NCI-H226 (cell line): ENCODE results near the gene CBLN1.
"Not testable (repeated sequence)": the region's sequence is repeated elsewhere in the genome, so short reads cannot be mapped to it uniquely, and the experiment has no call there.

Experiments
- DNase-seq: peaks from one replicate; pipeline ENCODE4 v3.0.0-alpha.2; 2015

The CBLN1 gene

DNA sequence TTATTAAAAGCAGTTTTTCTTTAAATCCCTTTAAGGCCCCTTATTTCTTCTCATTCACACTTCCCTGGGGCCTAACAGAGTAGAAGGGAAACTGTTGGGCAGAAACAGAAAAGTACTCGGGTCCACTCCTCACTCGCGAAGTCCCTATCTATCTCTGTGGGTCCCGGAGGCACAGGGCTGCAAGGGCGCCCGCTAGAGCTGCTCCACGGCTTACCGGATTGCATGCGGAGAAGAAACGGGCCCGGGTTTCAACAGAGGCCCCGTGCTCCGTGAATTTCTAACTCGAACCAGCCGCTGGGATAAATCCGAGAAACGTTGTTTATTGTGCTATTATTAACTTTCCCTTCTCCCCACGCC lies 4.3 kb downstream of the CBLN1 start:
- DNase-seq: no peak

DNA sequence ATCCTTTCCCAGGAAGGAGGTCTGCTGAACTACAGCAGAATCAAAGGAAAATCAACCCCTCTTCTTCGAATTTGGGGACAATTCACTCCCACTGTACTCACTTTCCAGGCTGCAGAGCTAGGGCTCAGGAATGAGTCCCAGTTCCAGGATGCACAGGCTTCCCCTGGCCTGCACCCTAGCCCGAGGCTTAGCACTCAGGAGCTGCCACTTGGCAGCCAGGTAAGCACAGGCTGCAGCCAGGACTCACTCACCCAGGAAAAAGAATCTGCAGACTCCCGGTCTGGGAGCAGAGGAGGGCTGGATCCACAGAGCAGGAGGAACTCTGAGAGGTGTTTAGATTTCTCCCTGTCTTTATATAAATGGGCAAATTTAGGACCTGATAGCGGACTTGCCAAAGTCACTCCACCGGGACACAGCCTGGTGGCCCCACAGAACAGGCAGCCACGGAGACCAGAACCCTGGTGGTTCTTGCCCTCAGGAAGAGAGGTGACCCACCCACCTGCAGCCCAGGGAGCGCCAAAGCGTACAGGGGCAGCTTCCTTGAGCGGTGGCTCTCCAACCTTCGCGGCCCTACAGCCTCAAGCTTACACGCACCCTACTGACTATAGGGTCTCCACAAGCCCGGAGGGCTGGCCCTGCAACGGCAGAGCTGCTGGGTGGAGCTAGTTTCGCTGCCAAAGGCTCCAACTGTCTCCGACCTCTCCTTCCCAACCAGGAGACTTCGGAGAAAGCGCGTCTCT lies 4.8 kb downstream of the CBLN1 start:
- no peak for DNase-seq

DNA sequence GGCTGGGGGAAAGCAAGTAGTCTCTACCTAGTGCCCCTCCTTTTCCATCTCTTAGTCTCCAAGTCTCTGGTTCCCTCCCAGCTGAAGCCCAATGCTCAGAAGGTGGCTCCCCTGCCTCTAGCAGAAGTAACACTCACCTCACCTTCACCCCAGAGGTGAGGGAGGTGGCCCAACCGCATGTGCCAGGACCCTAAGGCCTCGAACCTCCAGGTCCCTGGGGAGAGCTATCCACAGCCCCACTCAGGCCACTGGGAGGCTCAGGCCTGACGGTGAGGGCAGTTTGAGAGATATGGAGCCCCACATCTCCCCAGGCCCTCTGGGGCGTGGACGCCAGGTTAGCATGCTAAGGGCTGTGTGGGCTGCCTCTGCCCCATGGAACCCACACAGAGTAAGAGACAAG lies 5.8 kb downstream of the CBLN1 start:
- DNase-seq: no peak

DNA sequence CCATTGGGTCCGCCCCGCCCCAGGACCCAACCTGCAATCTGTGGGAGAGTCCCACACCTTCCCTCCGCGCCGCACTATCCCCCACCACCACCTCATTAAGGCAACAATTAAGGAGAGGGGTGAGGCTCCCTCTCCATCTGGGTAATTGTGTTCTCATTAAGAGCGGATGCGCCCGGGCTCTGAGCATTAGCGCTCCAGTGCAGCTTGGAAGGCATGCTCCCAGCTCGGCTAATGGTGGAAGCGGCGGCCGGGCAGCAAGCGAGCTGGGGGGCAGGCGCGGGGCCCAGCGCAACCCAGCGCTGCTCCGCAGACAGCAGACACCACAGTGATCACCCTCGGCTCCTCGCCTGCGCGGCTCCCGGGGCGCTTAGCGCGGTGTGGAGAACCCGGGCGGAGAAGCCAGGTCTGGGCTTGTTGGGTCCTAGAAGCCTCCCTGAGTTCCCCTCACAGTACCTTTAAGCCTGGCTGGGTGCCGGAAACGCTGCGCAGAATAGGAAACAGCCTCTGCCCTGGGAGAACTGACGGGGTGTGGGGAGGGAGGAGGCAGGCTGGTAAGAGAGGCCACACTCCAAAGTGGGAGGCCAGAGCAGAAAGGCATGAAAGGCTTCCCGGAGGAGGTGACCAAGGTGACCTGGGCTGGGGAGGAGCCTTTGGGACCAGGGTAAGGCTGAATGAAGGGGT lies 6.4 kb downstream of the CBLN1 start:
- DNase-seq: no peak

DNA sequence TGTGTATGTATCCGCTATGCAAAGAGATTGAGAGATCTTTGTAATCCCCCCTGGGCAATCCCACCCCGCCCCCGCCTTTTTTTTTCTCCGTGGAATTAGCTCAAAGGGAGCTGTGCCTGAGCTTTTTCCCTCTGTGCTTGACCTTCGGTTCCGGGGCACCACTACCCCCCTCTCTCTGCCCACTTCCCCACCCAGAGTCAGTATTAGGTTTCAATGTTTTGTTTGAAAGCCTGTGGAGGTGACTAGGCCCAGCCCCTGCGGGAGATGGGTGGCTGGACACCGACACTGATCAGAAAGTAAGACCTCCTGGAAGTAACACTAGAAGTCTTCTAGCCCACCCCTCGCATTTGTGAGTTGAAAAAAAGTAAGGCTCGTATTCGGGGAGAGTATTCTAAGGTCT lies 7.0 kb downstream of the CBLN1 start:
- no peak for DNase-seq

DNA sequence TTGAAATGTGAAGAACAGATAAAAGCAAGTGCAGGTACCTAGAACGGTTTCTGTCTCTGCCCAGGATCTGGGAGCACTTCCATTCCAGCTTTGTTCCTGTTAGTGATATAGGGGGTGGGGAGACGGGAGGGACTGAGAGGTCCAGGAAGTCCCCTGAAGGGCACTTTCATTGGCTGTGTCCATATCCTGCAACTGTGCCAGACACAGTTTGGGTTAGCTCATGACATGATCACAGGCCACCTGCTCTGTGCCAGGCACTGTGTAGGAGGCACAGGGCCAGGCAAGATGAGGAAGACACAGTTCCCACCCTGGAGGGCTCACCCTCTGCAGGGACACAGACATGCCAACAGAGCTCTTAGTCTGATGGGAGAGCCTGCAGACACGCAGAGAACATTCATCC lies 7.9 kb downstream of the CBLN1 start:
- DNase-seq: no peak

DNA sequence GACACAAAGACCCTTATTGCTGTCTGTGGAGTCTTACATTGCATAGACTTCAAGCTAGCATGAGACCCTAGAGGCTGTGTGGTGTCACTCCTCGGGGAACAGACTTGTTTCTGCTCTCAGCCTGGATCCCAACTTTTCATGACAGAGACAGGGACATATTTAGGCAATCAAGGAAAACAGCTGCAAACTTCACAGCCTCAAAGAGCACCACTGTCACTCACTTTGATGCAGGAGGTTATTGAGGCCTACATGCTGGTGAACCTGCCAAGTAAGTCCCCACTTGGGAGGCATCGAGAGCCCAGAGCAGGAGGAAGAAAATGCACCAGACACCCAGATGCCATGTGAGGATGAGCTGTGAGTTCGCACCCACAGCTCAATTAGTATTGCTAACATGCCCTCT lies 10.3 kb downstream of the CBLN1 start:
- no peak for DNase-seq

DNA sequence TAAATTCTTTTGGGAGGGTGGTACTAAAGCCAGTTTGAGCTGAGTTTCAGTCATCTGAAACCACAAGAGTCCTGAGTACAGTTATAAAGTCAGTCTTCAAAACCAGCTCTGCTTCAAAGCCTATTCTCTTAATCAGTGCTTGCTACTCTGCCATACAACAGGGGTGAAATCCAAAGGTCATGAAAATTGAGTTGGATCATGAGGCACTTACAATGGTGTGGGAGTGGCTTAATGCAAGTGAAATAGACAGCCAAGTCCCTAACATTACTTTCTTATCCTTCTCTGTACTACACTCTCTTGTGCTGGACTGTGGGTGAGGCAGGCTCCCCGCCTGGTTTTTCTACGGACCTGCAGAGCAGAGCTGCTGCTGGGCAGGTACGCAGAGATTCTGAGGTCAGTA lies 12.4 kb downstream of the CBLN1 start:
- no peak for DNase-seq

DNA sequence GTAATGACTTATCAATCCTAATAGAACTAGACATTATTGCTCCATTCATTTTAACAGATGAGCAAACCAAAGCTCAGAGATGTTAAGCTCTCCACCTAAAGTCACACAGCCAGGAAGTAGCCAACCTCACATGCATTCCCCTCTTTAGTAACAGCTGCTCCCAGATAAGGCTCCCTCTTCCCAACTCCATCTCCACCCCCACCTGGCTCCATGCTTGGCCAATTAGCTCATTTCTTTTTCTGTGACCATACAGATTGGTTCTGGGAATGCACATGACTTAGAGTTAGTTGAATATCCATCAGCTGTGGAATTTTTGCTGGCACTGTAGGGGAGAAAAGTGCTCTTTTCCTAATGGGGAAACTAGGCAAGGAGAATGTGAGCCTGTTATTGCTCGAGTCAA lies 13.0 kb downstream of the CBLN1 start:
- DNase-seq: no peak

DNA sequence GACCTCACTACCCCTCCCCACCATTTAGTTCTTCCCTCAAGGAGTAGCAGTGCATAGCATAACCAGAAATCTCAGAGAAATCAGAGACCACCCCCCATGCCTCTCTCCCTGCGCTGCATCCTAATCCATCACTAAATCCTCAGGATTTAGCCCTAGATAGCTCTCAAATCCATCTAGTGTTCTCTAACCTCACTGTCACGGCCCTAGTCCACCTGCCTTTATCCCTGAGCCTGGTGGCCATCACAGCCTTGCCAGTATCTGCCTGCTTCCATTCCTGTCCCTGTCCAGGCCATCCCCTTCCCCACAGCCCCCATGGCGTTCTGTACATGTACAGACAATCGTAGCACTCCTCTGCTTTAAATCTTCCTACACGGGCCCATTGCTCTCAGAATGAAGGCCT lies 19.1 kb downstream of the CBLN1 start:
- DNase-seq: no peak

DNA sequence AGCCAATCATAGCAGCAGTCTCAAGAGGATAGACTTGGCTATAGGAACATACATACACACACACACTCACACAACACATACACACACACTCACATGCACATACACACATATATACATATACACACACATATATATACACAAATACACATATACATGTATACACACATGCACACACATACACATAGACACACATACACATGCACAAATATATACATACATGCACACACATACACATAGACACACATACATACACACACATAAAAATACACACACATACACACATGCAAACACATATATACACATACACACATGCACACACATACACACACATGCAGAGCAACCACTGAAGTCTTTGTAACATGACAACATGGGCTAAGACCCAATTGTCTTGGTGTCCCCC lies 19.7 kb downstream of the CBLN1 start:
- no peak for DNase-seq

DNA sequence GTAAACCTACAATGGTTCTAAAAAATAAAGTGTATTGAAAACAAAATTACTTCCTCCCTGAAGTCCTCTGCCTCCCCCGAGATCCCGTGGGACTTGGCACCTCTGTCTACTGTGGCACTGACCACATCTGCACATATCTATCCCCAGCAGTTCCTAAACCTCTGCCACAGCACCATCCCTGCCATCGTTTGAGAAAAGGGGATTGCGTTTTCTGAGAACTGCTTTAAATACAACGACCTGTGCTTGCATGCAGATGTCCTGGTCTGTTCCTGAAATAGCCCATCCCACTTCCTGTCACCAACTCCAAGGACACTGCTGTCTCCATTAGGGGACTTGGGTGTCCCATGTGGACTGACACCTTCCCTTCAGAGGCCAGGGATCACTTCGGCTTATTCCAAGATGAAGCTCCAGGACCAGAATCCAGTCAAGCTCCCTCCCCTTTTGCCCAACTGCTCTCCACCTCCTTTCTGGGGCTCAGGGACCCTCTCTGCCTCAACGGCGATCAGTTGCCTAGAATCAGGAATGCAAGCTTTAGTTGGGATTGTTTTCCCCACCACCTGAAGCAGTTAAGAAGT lies 20.6 kb downstream of the CBLN1 start:
- no peak for DNase-seq

DNA sequence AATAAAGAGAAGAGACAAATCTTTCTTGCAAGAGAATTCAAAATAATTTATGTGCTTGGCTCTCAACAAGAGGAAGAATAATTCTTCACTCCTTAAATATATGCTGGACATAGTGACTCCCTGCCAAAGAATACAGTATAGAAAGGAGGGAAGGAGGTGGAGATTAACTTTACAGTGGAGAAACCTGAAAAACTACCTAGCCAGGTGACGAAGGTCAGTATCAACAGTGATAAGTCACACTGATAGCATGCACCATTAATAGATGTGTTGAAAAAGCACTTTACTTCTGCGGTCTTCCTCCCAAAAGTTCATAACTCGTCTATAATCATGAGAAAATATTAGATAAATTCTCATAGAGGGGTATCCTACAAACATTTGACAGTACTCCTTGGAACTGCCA lies 21.4 kb downstream of the CBLN1 start:
- DNase-seq: no peak

DNA sequence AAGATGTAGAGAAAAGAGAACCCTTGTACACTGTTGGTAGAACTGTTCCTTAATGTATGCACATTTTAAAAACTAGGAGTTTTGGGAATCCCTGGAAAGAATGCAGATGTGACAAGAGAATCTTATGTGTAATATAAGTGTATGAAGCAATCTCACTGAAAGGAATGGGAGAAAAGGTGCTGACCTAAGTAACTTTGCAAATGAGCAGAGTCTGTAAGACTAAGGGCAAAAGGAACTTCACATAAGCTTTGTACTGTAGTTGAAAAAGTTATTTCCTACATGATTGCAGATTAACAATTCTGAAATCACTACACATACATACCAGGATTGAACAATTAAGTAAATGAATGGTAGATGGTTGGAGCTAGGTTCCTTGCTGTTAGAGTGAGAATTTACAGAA lies 22.3 kb downstream of the CBLN1 start:
- no peak for DNase-seq

DNA sequence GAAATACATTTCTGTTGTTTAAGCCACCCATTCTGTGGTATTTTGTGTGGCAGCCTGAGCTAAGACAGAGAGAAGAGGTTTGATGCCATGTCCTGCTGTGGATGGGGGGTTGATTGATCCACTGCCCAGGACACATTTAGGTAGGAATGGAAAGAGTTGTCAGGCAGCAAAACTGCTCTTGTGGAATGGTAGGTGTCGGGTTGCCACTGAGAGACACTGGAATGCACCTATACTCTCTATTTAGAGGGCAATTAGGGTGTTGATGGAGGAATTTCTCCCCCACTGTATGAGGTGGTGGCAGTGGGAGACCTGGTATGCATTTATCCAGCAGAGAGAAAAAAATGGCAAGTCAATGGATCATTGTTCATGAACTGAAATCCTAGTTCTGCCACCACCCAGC lies 30.9 kb downstream of the CBLN1 start:
- no peak for DNase-seq

DNA sequence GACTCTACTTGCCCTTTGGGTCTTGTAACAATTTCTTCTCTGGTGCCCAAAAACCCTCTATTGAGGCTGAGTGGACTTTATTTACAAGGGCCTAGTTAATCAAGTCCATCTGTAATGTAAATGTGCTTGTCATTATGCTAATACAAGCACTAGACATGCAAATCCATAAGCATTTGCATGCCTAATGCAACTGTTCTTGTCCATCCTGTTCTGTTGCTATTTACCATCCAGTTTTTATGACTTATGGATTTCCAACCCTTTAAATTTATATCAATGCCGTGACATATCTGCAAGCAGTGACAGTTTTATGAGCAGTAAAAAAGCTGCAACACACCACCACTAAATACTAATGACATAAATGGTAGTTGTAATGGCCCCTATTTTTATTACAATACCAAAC lies 33.4 kb downstream of the CBLN1 start:
- DNase-seq: no peak

DNA sequence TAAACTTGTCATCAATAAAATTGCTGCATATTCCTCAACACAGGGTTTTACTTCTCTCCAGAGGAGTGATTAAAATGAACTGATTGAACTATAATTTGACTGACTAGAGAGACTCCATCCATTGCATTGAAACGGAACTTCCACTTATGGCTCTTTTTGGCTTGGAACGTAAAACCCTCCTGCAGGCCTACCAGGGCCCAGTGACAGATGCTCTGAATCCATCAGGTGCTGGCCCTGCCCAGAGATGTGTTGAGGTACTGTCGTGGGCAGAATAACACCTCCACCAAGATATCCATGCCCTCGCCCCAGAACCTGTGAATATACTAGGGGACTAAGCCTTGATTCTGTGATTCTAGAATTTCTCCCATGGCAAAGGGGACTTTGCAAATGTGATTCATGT lies 45.4 kb downstream of the CBLN1 start:
- DNase-seq: no peak

DNA sequence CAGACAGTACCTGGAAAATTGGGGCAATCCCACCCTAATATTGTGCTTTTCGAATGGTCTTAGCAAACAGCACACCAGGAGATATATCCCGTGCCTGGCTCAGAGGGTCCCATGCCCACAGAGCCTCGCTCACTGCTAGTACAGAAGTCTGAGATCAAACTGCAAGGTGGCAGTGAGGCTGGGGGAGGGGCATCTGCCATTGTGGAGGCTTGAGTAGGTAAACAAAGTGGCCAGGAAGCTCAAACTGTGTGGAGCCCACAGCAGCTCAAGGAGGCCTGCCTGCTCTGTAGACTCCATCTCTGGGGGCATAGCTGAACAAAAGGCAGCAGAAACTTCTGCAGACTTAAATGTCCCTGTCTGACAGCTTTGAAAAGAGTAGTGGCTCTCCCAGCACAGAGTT lies 53.3 kb downstream of the CBLN1 start:
- DNase-seq: not testable (repeated sequence)
